Caki2 (cell line): Measurements from ENCODE around the gene CDK18. TPM values are rescaled to one million over a fixed set of nuclear protein-coding genes. Genes with fewer than 3 reads are reported as not detected.
"Not testable (repeated sequence)": the region's sequence is repeated elsewhere in the genome, so short reads cannot be mapped to it uniquely, and the experiment has no call there.

Source experiments
- DNase-seq: peaks from one replicate; pipeline ENCODE4 v3.0.0-alpha.2; 2015; ENCODE audit warnings: low read depth
- in situ Hi-C: cut with HindIII; loops from 2 replicates; pipeline ENCODE4 v1.10.0; 2016; ENCODE audit warnings: low sequenced_read_pairs, low pct_unique_long_range_greater_than_20kb, mixed read lengths
- total RNA-seq: library from RNA; depleted of rRNA; stranded (reverse); fragments of >200 nt; shearing (Covaris generic); gene quantifications from 2 replicates; pipeline ENCODE4 v1.2.3, GENCODE V29; 2014; ENCODE audit warnings: low replicate concordance

Gene CDK18
- total RNA-seq, 1 experiment from 2014 or later, result 4.5 TPM

DNA sequence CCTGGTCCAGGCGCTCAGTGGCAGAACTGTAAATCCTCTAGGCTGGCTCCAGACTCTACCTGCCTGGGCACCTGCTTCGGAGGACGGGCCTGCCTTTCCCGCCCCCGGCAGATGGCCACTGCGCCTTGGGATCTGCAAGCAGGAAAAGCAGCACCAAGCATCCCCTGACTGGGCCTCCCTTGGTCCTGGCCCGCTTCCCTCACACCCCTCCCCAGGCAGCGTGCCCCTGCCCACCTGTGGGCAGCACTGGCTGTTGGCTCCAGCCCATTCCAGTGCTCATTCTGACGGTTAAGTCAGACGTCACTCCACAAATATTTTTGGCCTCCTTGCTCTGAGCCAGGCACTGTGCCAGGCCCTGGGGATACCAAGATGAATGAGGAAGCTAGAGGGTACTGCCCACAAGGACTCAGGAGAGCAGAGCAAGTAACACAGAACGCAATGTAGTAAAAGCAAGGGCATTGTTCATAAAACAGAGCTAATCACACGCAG lies 26.7 kb upstream of the CDK18 start:
- in situ Hi-C loops, result no loop called here
- DNase-seq, result peak; percentile 25

DNA sequence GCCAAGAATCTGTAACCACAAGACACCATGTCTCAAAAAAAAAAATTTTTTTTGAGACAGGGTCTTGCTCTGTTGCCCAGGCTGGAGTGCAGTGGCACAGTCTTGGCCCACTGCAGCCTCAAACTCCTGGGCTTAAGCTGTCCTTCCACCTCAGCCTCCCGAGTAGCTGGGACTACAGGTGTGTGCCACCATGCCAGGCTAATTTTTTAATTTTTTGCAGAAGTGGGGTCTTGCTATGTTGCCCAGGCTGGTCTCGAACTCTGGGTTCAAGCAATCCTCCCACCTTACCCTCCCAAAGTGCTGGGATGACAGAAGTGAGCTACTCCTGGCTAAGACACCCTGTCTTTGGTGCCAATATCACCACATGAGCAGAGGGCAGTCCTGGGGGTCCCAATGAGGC lies 25.5 kb upstream of the CDK18 start:
- DNase-seq, in situ Hi-C loops: not testable (repeated sequence)

DNA sequence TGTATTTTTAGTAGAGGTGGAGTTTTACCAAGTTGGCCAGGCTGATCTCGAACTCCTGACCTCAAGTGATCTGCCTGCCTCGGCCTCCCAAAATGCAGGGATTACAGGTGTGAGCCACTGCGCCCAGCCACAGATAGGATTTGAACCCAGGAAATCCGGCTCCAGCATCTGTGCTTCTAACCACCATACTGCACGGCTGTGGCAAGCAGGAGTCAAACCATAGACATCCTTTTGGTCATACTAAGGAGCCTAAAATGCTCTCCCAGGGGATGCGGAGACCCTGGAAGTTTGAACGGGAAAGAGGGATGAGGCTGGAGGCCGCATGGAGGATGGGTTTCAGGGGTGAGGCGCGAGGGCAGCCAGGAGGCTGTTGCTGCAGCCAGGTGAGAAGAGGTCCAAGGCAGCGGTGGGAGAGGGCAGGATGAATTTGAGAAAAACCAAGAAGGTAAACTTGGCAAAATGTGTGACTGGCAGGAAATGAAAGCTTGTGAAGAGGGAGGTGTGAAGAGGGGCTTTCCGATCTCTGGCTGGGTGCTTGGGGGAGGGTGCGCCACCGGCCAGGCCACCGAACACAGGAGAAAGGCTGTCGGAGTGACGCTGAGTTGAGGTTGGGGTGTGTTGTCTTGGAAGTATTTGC lies 24.0 kb upstream of the CDK18 start:
- in situ Hi-C loops, result no loop called here
- DNase-seq, result no peak

DNA sequence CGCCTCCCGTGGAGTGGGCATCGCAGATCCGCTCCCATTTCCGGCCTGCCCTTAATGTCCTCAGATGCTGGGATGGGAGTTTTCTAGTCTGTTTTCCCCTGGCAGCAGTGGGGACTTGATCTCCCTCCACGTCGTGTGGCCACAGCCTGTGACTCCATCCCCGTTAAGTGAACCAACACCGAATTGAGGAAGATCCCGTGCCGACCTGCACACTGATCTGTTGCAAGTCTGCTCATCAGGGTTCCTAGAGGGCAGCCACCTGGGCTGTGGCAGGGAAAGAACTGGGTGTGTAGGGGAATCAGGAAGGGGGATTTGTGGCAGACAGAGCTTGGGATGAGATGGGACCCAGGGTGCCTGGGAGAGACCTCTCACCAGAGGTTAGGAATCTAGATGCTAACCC lies 23.3 kb upstream of the CDK18 start:
- in situ Hi-C loops, result no loop called here
- DNase-seq, result no peak

DNA sequence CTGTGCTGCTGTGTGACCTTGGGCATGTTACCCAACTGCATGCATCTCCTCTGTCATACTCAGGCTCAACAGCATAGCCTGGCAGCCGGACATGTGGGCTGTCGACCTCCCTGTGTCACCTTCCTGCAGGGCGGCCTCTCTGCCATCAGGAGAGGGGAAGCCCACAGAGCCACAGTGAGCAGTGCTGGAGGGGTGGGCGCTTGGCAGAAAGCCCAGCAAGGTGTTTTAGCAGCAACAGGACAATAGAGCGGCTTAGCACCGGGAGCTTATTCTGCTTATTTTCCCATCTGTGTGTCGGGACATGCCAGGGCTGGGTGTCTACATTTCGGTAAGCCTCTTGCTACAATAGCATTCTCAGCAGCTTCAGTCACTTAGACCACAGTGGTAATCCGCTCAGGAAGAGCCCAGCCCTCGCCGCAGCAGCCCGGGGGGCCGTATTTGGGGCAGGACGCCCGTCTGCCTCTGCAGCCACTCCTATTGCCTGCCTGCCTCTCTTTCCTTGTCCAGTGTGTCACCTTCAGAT lies 22.8 kb upstream of the CDK18 start:
- no peak for DNase-seq
- in situ Hi-C loops, result no loop called here

DNA sequence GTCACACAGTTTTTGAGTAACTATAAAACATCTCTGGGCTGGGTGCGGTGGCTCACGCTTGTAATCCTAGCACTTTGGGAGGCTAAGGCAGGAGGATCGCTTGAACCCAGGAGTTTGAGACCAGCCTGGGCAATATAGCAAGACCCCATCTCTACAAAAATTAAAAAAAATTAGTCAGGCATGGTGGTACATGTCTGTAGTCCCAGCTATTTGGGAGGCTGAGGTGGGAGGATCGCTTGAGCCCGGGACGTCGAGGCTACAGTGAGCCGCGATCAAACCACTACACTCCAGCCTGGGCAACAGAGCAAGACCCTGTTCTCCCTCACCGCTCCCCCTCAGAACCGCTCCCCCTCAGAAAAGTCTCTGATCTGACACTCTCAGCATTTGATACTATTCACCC lies 21.9 kb upstream of the CDK18 start:
- DNase-seq, in situ Hi-C loops: not testable (repeated sequence)

DNA sequence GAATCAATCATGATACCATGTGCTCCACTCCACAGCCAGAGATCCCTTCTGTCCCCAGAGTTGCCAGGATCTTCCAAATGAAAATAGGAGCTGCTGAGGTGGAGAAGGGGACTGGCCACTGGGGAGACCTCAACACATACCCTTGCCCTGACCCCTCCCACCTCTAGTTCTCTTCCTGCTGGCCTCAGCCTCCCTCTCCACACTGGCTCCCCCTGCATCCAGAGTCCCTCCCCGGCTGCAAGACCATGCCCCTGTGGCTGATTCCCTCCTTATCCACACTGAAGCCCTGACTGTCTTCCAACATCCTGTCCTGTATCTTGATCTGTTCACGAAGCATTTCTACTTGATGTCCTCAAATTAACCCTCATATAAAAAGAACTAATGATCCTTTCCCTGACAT lies 21.1 kb upstream of the CDK18 start:
- in situ Hi-C loops, result no loop called here
- DNase-seq, result no peak

DNA sequence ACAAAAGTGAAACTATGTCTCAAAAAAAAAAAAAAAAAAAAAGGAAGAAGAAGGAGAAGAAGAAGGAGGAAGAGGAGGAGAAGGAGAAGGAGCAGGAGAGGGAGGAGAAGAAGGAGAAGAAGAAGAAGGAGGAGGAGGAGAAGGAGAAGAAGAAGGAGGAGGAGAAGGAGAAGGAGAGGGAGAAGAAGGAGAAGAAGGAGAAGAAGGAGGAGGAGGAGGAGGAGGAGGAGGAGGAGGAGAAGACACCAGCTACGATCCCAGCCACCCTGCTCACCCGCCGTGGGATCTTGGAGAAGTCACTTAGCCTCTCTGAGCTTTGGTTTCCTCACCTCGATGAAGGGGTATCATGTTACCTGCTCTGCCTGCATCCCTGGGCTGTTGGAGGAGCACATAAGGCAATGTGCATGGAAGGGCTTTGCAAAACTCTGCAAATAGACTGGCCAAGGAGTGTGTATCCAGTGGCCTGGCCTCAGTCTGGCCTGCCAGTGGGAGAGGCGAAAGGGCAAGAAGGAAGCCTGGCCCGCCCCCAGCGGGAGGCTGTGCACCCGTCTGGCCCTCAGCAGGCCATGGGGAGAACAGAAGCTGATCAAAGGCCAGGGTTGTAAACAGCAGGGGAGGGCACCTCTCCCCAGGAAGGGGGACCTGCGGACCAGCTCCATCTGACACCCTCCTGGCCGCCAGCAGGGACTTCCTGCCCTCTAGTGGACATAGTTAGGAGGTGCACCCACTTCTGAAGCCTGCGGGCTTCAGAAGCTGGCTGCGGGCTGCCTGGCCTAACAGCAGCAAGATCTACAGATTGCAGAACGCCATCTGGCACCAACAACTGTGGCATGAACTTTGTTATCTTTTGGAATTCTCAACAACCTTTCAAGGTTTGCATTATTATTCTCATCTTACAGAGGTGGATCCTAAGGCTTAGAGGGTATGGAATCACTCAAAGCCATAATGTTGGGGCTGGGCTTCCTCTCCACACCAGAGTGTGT lies 19.2 kb upstream of the CDK18 start:
- in situ Hi-C loops, result no loop called here
- DNase-seq, result peak; percentile 62

DNA sequence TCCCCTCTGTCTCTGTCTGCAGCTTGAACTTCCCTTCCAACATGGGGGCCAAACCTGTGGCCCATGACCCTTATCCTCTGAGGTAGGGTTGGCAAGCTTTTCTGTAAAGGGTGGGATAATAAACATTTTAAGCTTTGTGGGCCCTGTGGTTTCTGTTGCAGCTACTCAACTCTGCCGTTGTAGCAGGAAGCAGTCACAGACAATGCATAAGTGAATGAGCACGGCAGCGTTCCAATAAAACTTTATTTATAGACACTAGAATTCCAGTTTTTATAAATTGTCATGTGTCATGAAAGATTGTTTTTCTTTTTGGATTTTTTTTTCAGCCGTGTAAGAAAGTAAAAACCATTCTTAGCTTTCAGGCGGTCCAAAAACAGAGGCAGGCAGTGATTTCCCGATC lies 18.2 kb upstream of the CDK18 start:
- in situ Hi-C loops, result no loop called here
- no peak for DNase-seq

DNA sequence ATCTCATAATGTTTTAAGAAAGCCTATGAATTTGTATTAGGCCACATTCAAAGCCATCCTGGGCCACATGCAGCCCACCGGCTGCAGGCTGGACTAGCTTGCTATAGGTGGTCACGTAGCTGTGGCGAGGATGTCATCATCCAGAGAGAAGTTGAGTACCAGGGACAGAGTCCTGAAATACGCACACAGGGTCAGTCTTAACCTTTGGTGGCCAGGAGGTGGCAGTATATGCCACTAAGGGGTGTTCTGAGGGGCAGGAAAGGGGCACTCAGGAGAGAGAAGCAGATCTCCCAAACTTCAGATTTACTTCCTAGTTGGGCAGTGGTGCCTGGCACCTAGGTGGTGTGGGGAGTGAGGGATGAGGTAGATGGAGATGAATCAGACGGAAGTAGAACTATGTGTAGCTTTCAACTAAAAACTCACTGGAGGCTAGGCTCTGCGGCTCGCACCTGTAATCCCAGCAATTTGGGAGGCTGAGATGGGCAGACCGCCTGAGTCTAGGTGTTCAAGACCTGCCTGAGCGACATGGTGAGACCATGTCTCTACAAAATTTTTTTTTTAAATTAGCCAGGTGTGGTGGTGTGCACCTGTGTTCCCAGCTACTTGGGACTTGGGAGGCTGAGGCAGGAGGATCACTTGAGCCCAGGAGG lies 16.3 kb upstream of the CDK18 start:
- in situ Hi-C loops, result no loop called here
- peak; percentile 57 for DNase-seq

DNA sequence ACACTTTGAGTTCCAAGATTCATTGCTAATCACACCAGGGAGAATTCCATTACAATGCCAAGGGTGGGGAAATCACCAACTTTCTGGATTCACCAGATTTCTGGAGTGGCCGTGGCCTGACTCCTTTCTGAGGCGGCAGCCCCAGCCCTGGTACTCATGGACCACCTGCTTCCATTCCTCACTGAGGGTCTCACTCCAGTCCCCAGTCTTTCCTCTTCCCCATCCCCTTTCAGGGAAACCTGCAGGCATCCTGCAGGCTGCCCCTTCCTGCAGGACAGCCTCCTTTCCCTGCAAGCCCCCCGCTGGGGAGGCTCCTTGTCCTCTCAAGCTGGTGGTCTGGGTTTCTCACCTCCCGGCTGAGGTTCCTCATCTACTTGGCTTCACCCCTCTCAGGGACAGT lies 12.7 kb upstream of the CDK18 start:
- in situ Hi-C loops, result no loop called here
- no peak for DNase-seq

DNA sequence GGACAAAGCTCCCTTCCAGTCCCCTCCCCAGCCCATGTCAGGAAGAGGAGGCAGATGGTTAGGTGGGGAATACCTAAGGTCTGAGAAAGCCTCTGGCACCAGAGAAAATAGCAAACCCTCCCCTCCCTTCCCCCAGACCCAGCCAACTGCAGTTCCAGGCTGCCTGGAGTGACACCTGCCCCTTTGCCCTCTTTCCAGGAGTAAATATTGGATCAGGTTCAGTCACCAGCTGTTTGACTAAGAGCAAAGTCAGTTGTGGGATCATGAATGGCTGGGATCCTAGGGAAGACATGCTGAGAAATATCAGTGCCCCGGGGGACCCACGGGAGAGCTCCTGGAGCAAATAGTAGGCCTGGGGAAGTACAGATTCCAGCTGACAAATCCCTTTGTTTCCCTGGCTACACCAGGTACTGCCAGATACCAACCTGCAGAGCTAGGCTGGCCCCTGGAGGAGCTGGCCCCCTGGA lies 12.2 kb upstream of the CDK18 start:
- in situ Hi-C loops, result no loop called here
- no peak for DNase-seq

DNA sequence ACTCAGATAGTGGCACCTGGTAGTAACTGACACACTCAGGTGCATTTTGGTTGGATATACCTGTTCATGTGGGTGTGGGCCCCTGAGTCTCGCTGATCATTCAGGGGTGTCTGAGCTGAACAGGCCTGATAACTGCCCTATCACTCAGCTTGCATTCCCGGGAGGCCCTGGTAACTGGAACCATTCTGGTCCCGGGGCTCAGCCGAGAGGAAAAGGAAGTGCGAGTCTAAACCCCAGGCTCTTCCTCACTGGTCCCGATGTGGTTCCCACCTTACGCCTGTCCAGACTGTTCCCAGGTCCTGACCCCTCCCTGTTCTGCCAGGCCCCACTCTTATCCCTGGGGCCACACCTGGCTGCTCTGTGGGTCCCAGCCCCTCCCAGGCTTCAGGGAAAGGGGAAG lies 11.7 kb upstream of the CDK18 start:
- in situ Hi-C loops, result no loop called here
- DNase-seq, result no peak

DNA sequence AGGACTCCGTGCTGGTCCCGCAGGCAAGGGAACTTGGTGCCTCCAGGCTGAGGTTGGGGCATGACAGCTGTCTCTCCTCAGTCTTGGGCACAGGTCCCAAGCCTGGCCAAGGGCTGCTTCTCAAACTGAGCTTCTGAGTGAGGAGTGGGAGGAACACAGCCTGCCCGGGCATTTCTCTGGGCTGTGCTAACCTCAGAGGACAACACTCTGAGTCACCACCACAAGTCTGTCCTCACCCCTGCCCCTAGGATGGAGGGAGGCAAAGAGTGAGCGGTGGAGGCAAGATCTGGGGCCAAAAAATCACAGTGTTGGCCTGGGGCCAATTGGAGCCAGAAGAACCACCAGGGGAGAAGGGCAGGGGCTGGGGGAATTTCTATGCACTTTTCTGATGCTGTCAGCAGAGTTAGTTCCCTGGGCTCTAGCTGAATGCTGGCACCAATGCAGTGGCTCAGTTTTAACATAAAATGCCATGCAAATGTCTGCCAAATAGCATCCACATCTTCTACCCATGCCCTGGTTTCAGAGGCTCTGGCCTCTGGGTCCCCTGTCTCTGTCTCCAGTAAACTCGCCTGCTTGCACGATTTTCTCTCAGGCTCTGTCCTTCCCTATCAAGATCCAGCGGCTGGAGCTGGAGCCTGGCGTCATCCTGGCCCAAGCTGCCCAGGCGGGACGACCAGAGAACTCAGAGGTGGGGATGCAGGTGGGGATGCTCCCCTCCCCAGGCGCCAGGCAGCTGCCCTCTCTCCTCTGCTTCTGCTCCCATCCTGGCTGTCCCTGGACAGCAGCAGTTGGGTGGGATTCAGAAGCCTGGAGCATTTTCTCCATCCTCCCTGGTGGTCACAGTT lies 11.0 kb upstream of the CDK18 start:
- in situ Hi-C loops, result no loop called here
- peak; percentile 34 for DNase-seq

DNA sequence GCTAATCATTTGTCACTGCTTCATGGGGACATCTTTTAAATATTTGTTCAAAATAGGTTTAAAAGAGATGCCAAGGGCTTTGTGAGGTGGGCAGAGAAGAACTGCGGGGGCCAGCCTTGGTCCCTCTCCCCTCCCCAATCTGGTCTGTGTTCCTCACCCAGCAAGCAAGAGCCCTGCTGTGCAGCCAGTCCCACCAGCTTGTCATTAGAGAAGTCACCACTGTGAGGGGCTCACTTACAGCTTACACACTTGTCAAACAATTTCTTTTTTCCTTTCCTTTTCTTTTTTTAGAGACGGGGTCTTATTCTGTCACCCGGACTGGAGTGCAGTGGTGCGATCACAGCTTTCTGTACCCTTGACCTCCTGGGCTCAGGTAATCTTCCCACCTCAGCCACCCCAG lies 10.4 kb upstream of the CDK18 start:
- in situ Hi-C loops, result no loop called here
- no peak for DNase-seq

DNA sequence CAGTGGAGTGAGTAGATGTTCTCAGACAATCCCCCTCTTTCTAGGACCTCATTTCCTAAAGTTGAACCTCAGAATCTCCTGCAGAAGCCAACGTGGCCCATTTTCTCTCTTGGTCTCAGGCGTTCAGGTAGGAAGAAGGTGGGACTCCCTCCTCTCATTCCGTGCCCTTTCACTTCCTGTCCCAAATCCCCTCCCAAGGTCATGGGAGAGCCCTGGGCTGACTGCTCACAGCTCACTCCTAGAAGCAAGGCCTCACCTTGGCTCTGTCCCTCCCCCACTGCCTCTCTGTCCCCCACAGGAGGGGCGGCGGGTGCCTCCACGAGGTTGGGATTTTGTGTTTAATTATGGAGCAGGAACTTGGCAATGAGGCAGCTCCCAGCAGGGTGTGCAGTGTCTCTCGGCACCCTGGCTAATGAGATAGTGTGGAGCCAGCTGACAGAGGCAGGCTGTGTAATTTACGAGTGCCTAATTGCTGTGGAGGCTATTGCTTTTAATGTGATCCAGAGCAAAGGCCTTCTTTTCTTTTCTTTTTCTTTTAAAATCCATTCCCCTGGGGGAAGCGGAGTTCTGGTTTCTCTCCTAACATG lies 9.1 kb upstream of the CDK18 start:
- in situ Hi-C loops, result no loop called here
- DNase-seq, result no peak

DNA sequence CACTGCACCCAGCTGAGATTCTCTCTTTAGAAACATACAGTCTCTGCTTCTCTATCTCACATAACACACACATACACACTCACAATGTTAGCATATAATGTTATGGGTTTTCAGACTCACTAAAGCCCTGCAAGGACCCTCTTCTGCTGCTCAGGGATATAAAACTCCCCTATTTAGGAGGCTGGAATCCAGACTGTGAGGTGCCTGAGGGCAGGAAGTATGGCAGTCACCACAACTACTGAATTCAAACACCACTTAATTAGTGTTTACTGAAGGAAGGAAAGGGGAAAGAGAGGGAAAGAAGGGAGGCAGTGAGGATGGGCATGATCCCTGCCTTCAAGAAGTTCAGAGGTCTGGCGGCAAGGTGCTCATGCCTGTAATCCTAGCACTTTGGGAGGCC lies 7.8 kb upstream of the CDK18 start:
- no peak for DNase-seq
- in situ Hi-C loops, result no loop called here

DNA sequence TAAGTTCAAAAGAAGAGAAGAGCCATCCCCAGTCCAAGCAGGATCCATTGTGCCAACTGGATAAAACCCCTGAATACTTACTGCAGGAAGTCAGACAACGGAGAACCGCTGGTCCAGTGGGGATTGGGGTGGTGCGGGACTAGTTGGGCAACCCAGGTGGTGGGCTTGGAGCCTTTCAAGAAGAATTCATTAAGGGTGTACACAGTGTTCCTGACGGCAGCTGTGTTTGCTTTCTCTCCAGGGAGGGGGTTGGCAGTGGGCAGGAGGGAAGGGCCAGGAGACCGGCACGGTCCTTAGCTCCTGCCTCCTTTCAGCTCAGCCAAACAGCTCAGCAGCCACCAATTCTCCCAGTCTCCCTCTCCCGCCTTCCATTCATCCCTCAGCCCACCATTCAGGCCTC lies 7.1 kb upstream of the CDK18 start:
- no peak for DNase-seq
- in situ Hi-C loops, result no loop called here
